Stimulated activated CD4-positive, alpha-beta T cell treated with anti-CD3 and anti-CD28 coated beads, Interleukin-1b, Interleukin-23, amount 100 ng/mL, for 24 hours (primary cell): ENCODE data around the gene CYSRT1.
A peak's percentile ranks its signal among the peaks of the same experiment; 100 is the strongest.

Experiments
- DNase-seq, 4 experiments: peaks; one replicate each; pipeline ENCODE4 v3.0.0-alpha.2; 2020; ENCODE audit warnings: low read depth in 4 of 4, low spot score in 1 of 4

Gene CYSRT1

DNA sequence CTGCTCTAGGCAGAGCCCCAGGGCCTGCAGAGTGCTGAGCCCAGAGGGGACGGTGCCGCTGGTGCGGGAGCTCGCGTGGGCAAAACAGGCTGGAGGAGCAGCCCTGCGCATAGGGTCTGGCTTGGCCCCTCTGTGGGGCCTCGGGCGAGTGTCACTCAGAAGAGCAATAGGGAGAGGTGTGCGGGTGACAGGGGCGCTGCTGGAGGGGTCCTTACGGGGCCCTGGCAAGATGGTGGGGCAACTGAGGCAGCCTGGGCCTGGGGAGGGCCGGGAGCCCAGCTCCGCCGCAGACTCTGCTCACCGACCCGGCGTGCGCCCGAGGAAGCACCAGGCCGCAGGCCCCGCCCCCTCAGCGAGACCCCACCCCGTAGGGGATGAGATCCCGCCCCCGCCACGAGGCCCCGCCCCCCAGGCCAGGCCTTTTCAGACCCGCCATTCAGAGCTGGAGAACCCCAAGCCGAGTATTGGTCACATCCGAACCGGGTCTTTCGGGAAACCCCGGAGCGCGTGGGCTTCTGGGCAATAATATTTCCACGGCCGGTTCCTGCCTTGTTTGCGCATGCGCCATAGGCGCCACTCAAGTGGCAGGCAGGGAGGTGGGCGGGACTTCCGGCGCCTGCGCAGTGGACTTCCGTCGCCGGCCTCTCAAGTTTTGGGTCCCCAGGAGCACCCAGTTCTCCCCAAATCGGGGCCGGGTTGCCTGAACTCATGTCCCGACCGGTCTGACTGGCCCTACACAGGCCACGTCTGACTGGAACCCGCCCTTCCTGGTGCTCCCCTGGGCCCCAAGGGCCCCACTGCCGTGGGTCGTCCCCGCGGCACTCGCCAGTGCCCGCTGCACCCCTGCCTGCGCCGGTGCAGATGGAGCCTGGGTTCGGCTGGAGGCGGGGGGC lies 1.6 kb upstream of the CYSRT1 start:
- DNase-seq, result peak; percentile 96 to 98 (median 97)

GRCh38 chr9:137225699-137226331 lies 841 bp downstream of the CYSRT1 start:
- DNase-seq, result no peak

GRCh38 chr9:137226338-137227053 lies 1.5 kb downstream of the CYSRT1 start:
- DNase-seq, result no peak

- DNase-seq, result peak; percentile 52 to 76 (median 70)
Observed at GRCh38 chr9:137227054-137227852, 2.3 kb downstream of the CYSRT1 start, which contains the start of gene RNF224. Gene RNF224 (plus strand): TSS chr9:137227502. CDS start chr9:137228336, 834 bp downstream.

- DNase-seq, result no peak
Observed at GRCh38 chr9:137227853-137228505, 3.0 kb downstream of the CYSRT1 start.

DNA sequence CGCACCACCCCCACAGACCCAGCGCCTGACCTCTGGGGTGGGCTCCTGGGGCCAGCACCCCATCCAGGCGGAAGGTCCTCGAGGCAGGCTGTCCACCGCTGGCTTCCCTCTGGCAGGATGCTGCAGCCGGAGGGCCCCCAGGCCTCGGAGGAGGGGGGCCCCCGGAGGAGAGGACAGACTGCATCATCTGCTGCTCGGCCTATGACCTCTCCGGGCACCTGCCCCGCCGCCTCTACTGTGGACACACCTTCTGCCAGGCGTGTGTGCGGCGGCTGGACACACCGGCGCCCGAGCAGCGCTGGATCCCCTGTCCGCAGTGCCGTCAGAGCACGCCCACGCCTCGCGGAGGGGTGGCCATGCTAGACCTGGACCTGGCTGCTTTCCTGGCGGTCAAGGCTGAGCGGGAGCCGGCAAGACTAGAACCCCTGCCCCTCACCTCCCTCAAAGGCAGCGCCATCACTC lies 3.6 kb downstream of the CYSRT1 start:
- no peak for DNase-seq

DNA sequence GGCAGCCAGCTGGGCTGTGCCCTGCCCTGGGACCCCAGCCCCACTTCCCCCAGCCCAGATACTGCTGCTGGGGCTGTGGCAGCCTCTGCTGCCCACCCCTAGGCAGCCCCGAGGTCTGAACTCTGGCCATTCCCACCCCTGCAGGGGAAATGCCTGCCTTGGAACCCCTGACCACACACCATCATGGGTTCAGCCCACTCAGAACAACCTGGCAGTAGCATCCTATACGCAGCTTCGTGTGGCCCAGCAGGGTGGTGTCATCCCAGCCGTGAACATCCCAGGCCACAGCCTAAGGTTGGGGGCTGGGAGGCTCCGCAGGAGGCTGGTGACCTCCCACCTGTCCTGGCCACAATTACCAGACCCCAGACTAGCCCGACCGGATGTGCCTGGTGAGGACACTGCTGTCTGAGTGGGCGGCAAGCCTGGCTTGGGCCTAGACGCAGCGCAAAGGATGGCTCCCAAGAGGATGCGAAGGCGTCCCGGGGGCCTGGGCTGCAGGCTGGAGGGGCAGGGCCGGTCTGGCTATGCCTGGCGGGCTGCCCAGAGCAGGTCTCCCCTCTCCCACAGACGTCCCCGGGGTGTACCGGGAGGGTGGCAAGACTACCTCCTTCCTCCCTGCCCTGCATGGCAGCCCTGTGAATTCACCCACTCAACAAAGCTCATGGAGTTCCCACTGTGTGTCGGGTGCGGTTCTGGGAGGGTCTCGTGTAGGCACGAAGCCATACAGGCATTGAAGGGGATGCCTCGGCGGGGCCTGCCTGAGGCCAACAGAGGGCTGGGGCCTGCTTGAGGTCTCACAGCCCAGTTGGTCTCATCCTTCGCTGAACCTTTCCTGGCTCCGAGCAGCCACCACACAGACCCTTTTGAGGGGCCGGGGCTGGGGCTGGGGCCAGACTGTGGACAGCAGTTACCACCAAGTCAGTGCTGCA lies 4.3 kb downstream of the CYSRT1 start:
- DNase-seq, result no peak

DNA sequence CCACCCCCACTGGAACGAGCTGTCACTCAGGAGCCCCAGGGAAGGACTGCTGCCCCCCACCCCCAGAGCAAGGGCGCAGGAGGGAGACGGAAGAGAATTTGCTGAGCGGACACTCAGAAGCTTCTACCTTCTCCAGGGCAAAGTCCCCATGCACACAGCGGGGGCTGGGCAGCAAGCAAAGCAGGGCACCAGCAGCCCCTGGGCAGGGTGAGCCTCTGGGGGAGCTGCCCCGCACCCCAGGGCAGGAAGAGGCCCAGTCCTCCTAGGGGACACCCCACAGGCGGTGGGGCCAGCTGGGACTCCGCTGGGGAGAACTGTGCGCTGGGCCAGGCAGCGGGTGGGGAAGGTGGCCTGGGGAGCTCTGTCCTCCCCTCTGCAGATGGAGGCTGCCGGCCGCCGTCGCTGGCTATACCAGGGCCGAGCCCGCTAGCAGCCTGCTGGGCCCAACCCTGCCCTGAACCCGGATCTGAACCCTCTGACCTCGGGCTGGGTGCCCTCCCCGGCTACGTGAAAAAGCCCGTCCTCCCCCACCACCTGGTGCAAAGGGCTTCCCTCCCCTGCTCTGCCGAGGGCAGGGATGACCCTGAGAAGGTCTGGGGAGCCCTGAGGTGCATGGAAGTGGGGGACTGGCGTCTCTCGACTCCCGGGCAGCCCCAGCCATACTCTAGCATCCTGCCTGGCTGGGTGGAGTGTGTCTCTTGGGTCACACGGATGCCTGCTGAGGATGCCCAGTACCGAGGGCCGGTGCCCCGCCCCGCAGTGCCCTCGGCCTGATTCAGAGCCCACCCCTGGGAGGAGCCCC lies 5.1 kb downstream of the CYSRT1 start:
- no peak for DNase-seq

DNA sequence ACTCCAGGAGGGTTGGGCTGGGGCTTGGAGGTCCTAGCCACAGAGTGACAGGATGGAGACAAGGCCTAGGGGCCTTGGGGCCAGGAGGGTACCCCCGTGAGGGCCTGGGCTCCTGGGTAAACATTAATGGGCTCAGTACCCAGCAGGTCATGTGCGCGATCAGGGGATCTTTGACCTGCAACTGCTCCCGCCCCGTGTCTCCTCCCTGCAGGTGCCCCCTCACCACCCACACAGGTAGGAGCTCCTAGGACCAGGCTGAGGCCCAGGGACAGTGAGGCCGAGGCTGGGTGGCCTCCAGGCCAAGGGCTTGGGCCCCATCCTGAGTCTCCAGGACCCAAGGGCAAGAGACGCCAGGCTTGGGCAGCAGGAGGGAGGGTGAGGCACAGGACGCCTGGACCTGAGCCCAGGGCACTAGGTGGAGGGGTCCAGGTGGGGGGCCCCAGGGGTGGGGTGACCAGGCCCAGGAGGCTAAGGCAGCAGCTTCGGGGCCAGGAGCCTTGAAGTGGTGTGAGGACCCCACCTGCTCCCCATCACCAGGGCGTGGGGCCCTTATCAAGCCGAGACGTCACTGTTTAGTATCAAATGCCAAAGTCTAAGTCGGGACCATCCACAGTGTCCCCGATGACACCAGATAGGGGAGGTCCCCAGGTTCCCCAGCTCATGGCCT lies 5.9 kb downstream of the CYSRT1 start, which contains the start of gene SLC34A3:
SLC34A3 (plus strand) TSS at position 197 of the 667 bp plus-strand sequence. CDS start 802 bp downstream, outside the sequence.
- no peak for DNase-seq

GRCh38 chr9:137231372-137232039 lies 6.5 kb downstream of the CYSRT1 start:
- DNase-seq, result no peak

DNA sequence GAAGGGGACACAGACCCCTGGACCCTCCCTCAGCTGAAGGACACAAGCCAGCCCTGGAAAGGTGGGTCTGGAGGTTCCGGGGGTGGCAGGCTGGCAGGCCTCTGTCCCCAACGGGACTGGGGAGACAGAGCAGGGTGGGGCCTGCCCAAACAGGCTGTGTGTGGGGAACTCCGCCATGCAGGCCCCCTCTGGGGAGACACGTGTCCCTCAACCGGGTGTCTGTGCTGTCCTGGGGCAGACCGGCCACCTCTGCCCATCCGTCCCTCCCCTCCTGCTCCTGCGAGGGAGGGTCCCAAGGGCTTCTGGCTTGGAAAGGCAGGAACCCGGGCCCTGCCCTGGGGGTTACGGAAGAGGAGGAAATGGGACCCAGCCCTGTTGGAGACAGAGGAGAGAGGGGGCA lies 7.1 kb downstream of the CYSRT1 start:
- no peak for DNase-seq

GRCh38 chr9:137232510-137232909 lies 7.5 kb downstream of the CYSRT1 start:
- DNase-seq, result no peak

GRCh38 chr9:137233143-137233980 lies 8.4 kb downstream of the CYSRT1 start:
- DNase-seq, result no peak

GRCh38 chr9:137234055-137234697 lies 9.2 kb downstream of the CYSRT1 start:
- DNase-seq, result no peak

DNA sequence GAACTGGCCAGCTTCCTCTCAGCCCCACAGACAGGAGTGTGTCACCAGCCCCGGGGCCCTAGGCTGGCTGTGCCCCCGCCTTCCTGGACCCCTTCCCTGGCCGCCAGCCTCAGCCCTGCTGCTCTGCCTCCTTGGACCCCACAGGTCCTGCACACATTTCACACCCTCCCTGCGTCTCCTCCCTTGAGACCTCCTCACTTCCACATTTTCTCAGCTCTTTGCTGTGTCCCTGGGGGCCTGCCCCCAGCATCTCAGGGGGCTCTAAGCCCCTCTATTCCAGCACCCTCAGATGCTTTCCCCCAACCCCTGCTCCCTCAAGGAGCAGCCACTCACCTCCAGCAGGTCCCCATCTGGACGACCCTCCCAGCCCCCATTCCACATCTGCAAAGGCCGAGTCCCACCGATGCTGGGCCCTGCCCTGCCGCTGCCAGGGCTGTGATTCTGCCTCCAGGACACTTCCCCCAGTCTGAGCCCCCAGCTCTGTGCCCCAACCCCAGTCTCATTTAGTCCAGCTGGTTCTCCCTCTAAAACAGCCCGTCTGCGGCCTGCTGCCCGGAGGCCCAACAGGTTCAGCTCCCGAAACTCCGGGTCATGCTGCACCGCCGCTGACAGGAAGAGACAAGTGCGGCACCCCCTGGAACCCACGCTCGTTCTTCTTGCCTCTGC lies 9.9 kb downstream of the CYSRT1 start:
- no peak for DNase-seq
